HPDE6-E6E7 (cell line): ENCODE results near the gene CACNA1C.

Experiments
- DNase-seq: peaks from one replicate; pipeline ENCODE4 v3.0.0; 2011; ENCODE audit warnings: missing footprints; ENCODE audit errors: extremely low spot score

Gene CACNA1C

DNA sequence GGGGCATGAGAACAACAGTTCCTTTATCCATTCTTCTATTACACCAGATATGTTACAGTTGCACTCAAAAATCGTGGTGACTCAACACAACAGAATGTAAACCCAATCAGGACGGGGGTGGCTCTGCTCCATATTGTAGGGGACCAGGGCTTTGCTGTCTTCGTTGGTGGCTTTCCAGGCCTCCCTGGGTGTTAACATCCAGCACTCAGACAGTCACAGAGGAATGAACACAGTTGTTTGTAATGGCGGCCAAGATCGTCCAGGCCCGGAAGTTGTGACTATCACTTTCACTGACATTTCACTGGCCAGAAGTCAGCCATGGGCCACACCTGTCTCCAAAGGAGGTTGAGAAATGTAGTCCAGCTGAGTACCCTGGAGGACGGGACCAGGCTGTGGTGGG lies 204.1 kb downstream of the CACNA1C start:
- DNase-seq = no peak

- DNase-seq = no peak
Measured at GRCh38 chr12:2258025-2258424, 205.2 kb downstream of the CACNA1C start.

GRCh38 chr12:2259369-2259768 lies 206.6 kb downstream of the CACNA1C start:
- DNase-seq = no peak

- DNase-seq = no peak
Measured at GRCh38 chr12:2260441-2260840, 207.7 kb downstream of the CACNA1C start.

- DNase-seq = no peak
Measured at GRCh38 chr12:2261708-2262107, 208.9 kb downstream of the CACNA1C start.

DNA sequence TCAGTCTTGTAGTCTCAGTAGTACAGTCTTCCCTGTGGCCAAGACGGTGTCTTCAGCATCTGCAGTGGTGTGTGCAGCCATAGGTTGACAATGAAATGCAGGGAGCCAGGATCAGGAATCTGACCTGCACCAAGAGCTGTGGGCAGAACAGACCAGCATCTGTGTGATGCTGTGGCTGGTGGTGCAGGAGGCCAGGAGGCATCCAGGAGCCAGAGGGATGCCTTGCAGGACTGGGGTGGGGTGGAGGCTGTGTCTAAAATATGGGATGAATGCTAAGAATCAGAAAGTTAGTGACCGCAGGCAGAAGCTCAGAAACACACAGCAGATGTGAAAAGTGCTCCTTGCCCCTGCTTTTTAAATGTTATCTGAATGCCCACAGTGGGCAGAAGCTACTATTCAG lies 209.7 kb downstream of the CACNA1C start:
- no peak for DNase-seq

- DNase-seq = no peak
Measured at GRCh38 chr12:2263901-2264300, 211.1 kb downstream of the CACNA1C start.

GRCh38 chr12:2264651-2265232 lies 212.0 kb downstream of the CACNA1C start:
- DNase-seq = no peak

DNA sequence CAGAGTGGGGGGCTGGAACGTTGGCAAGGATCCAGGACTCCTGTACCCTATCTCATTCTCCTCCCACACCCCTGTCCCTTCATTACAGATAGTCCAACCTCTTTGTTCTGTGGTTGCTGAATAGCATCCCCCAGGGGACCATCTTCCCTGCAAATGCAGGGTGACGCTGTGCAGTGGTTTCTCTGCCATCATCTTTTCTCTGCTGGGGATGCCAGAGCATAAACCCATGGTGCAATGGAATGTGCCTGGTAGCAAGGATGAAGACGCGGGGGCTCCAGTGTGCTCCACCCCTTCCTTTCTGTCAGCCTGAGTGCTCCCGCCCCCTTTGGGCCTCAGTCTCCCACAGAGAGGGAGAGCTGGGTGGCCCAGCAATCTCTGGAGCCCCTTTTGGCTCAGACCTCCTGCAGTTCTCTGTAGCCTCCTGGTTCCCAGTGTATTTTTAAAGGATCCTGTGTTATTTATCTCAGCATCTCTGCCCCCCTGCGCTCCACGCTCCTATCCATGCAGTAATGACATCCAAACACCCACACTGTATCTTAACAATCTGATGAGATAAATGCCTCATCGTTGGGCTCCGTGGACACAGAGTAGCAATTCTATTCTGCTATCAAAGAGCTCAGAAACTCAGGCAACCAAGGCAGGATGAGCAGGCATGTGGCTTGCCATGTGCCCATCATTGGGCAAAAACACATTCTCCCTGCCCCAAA lies 212.8 kb downstream of the CACNA1C start:
- DNase-seq = no peak

DNA sequence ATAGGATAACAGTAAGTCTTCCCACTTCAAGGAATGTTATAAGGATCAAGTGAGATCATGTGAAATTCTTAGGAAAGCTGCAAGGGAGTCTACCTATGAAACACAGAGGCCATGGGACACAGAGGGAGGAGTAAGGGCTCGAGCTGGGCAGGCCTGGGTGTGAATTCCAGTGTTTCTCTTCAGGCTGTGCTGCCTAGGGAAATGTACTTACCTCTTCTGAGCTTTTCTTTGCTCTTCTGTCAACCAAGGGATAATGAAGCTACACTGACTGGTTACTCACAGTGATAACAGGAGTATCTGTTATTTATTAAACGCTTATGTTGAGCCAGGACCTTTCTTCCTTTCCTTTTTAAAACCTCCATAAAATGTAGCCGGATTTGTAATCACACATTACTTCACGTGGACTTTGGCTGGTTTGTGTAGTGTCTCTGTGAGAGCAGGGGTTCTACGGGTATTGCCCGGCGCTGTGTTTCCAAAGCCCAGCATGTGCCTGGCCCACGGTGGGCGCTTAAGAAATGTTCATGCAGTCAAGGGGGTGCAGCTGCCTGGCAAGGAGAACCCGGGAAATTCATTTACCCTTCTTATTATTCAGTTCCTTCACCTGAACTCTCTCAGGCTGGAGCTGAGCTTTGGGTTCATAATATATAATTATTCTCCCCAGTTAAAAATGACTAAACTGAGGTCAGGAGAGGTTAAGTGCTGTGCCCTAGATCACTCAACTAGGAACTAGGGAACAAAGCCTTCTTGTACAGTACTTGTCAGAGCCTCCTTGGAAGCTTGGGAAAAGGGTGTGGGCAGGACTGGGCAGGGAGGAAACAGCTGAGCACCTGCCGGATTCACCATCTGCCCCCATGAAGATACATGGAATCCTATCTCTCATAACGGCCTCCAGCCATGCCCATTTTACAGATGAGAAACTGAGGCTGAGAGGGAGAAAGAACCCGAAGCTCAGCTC lies 214.2 kb downstream of the CACNA1C start:
- DNase-seq = no peak

DNA sequence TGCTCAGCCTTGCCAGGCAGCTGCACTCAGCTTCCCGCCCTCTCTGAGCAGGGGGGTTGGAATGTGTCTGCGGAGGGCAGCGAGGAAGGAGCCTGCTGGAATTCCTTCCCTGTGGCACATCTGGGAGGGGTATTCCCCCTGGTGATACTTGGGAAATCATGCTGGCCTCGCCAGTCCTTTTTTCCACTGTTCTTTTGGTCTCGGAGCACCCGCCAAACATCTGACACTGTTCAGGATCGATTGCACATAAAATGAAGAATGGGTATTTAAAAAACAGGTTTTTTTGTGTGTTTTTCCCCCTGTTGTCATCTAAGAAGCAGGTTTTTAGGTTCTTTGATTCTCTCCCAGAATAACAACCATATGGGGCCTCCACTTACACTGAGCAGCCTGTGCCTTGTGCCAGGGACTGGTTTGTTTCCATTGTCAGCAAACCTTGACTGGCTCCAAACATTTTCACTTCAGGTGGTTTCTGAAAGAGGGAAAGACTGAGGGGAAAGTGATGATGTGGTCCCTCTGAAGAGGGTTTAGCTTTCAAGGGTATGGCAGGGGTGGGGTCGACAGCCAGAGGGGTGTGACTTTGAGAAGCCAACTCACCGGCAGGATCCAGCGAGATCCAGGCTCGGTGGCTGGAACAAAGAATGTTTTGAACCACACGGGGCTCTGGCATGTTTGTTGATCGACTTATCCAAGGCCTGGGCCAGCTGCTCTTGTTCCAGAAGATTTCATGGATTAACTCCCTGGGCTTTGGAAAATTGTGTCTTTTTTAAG lies 215.1 kb downstream of the CACNA1C start:
- no peak for DNase-seq

- no peak for DNase-seq
Measured at GRCh38 chr12:2268471-2269286, 215.9 kb downstream of the CACNA1C start.

DNA sequence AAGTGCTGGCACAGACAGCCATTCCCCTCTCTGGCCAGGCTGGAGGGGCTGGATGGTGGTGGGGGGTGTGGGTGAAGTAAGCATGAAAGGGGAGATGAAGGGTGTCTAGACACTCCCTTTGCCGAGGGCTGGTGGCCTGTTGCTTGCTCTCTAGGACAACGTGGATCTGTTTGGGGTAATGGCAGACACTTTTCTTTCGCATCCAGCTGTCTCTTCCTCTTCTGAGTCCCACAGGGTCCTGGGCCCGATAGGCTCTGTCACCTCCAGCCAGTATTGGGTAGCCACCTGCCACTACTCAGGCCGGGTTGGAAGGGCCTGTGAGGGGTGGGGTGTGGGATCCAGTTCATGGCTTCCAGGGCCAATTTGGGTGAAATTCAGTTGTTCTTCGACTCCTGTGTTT lies 218.1 kb downstream of the CACNA1C start:
- DNase-seq = no peak

- DNase-seq = no peak
Measured at GRCh38 chr12:2271961-2272360, 219.2 kb downstream of the CACNA1C start.

GRCh38 chr12:2273288-2273687 lies 220.5 kb downstream of the CACNA1C start:
- DNase-seq = no peak

DNA sequence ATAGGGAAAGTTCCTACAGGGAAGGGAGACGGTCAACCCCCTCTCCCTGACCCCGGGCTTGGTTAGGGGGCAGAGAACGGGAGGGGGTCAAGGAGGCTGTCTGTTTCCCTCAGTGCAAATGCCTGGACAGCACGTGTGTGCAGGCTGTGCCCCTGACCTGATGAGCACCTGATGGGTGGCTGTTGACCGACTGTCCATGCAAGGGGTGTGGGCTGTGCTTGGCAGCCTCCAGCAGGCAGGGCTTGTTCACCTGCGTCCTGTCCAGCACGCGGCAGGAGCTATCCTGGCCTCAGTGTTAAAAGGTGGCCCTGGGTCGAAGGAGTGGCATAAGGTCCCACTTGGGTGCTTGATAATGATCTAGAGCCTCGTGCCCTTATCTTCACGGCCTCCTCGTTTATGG lies 221.0 kb downstream of the CACNA1C start:
- no peak for DNase-seq

- DNase-seq = no peak
Measured at GRCh38 chr12:2274733-2275132, 221.9 kb downstream of the CACNA1C start.

- DNase-seq = no peak
Measured at GRCh38 chr12:2276288-2277033, 223.7 kb downstream of the CACNA1C start.

GRCh38 chr12:2277492-2278155 lies 224.8 kb downstream of the CACNA1C start:
- no peak for DNase-seq

DNA sequence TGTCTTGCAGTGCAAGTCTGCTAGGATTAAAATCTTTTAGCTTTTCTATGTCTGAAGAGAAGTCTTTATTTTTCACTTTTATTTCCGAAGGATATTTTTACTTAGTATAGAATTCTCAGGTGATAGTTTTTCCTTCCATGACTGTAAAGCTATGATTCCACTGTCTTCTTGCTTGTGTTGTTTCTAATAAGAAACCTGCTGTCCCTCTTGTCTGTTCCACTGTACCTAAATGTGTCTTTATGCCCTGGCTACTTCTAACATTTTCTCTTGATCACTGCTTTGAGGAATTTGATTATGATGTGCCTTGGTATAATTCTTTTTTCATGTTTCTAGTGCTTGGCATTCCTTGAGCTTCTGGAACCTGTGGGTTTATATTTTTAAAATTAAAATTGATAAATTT lies 228.7 kb downstream of the CACNA1C start:
- DNase-seq = no peak
